HAP-1 (cell line): ENCODE results near the gene KIAA0319L.
"Not testable (repeated sequence)": the region's sequence is repeated elsewhere in the genome, so short reads cannot be mapped to it uniquely, and the experiment has no call there.

Experiments
- DNase-seq, 2 experiments: peaks; one replicate each; pipeline ENCODE4 v3.0.0-alpha.2; 2016 to 2020; ENCODE audit warnings: low spot score in 2 of 2
- H3K27me3 ChIP-seq: fragments of 250-450 bp; sonication (Bioruptor Pico); 2 replicates; pipeline ENCODE4 v1.5.1; 2020; ENCODE audit warnings: low read depth, mild to moderate bottlenecking, moderate library complexity
- H3K36me3 ChIP-seq: fragments of 250-450 bp; sonication (Bioruptor Pico); replicated peaks from 2 replicates; pipeline ENCODE4 v1.5.1; 2020; ENCODE audit warnings: mild to moderate bottlenecking
- H3K4me1 ChIP-seq: fragments of 250-450 bp; sonication (Bioruptor Pico); 2 replicates; pipeline ENCODE4 v1.5.1; 2020; ENCODE audit warnings: mild to moderate bottlenecking
- H3K4me3 ChIP-seq: fragments of 250-450 bp; sonication (Bioruptor Pico); 2 replicates; pipeline ENCODE4 v1.5.1; 2020; ENCODE audit warnings: mild to moderate bottlenecking, moderate library complexity
- H3K9me3 ChIP-seq: fragments of 250-450 bp; sonication (Bioruptor Pico); 2 replicates; pipeline ENCODE4 v1.5.1; 2020; ENCODE audit warnings: mild to moderate bottlenecking, moderate library complexity
- in situ Hi-C: fragments of 300-500 bp; cut with MboI; formaldehyde crosslinking; loops from 3 replicates; pipeline ENCODE4 v1.14.3; 2020; ENCODE audit warnings: low sequenced_read_pairs, inconsistent platforms, mixed read lengths

The KIAA0319L gene

GRCh38 chr1:35590476-35591040 lies 33.4 kb upstream of the KIAA0319L start:
- in situ Hi-C loops, result no loop called here
- no peak for DNase-seq
- H3K27me3 ChIP-seq, result no peaks in the 10 kb centered on the region
- H3K36me3 ChIP-seq, result peaks cover 4% of the 10 kb centered on the region; the same call in 1 of the 2 replicates
- no peaks in the 10 kb centered on the region for H3K9me3 ChIP-seq
- H3K4me3 ChIP-seq, result no peak overlapping the region
- H3K4me1 ChIP-seq, result no peaks in the 10 kb centered on the region

DNA sequence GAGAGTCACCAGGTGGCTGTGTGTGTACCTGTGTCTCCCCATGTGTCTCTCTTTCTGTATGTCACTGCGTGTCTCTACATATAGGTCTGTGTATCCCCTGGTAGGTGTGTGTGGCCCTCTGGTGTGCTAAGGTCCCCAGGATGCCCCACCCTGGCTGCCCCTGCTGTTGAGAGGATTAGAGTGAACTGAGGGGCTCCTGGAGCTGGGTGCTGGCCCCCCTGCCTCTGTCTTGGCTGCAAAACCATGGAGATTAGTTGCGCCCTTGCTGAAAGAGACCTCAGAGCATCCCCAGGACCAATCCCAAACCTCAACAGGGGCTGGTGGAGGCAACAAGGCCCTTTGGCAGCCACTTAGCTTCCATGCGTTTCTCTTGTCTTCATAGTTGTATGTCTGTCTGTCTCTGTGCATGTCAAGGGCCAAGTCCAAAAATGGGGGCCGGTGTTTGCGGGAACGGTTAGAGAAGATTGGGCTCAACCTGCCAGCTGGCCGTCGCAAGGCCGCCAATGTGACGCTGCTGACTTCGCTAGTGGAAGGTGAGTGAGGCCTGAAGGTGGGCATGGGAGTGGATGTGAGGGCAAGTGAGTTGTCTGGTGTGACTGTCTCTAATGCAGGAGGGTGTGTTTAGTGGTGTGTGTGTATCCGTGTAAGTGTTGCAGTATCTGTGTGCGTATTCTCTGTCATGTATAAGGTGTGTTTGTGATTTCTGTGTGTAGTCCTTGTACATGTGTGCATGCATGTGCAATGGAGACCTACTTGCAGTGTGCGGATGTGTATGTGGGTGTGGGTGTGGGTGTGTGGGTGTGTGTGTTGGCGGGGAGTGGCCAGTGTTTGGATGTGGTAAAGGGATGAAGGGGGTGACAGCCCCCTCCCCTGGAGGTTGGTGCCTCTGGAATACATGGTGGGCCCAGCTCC lies 32.6 kb upstream of the KIAA0319L start:
- no peaks in the 10 kb centered on the region for H3K27me3 ChIP-seq
- no peak for DNase-seq
- H3K36me3 ChIP-seq, result 0 out of 2 replicates have a peak, but pooled peaks cover under 1% of the 10 kb centered on the region
- H3K4me3 ChIP-seq, result no peak overlapping the region
- in situ Hi-C loops, result no loop called here
- no peaks in the 10 kb centered on the region for H3K4me1 ChIP-seq
- no peaks in the 10 kb centered on the region for H3K9me3 ChIP-seq

DNA sequence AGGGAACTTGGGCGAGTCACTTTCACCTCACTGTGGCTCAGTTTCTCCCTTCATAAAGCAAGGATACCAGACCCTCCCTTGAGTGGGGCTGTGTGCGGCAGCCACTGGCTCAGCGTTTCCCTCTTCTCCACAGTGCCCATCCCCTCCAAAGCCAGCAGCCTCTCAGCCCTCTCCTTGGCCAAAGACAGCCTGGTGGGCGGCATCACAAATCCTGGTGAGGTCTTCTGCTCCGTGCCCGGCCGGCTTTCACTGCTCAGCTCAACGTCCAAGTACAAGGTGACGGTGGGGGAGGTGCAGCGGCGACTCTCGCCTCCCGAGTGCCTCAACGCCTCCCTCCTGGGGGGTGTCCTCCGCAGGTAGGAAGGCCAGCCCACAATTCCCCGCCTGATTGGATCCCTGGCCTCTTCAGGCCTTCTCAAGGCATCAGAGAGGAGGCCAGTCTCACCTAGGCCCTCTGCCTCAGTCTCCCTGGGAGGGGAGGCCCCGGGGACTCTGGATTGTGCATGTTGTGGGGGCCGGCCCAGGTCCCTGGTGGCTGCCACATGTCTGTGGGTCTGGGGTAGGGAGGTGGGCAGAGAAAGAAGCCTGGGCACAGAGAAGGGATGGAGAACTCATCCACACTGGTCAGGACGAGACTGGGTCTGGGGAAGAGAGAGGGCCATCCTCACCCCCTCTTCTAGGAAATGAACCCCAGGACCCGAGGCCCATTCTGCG lies 31.2 kb upstream of the KIAA0319L start:
- no peaks in the 10 kb centered on the region for H3K4me1 ChIP-seq
- H3K27me3 ChIP-seq, result no peaks in the 10 kb centered on the region
- no peaks in the 10 kb centered on the region for H3K36me3 ChIP-seq
- in situ Hi-C loops, result no loop called here
- DNase-seq, result no peak
- no peak overlapping the region for H3K4me3 ChIP-seq
- no peaks in the 10 kb centered on the region for H3K9me3 ChIP-seq

DNA sequence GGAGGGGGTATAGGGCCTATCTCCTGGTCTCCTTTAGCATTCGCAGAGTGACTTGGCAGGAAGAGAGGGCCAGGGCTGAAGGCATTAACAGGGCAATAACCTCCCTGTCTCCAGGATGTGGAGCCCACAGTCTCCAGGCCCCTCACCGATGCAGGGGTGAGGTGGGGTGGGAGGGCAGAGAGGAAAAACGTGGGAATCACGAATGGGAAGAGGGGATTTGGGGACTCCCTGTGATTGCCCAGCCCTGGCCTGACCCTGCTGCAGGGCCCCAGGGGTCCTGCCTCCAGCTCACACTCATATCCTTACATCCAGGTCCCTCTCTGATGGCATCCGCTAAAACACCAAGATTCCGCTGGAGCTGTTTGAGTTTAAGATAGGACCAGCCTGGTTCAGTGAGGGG lies 30.5 kb upstream of the KIAA0319L start:
- in situ Hi-C loops, result no loop called here
- no peak for DNase-seq
- H3K4me3 ChIP-seq, result no peak overlapping the region
- no peaks in the 10 kb centered on the region for H3K27me3 ChIP-seq
- no peaks in the 10 kb centered on the region for H3K9me3 ChIP-seq
- H3K4me1 ChIP-seq, result no peaks in the 10 kb centered on the region
- H3K36me3 ChIP-seq, result no peaks in the 10 kb centered on the region

DNA sequence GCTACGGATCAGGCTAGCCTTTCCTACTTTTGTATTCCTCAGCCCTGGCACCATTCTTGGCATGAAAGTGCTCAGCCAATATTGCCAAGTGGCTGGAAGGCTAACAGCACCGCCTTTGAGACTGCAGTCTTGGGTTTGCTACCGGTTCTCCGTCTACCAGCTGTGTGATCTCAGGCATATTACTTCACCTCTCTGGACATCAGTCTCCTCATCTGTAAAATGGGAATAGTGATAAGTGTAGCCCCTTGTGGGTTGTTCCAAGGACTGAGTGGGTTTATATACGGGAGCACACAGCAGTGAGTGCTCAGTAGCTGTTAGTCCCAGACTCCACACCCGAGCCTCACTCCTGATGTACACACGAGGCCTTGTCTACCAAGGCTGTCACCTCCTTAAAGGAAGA lies 29.6 kb upstream of the KIAA0319L start:
- H3K27me3 ChIP-seq, result no peaks in the 10 kb centered on the region
- no peaks in the 10 kb centered on the region for H3K36me3 ChIP-seq
- in situ Hi-C loops, result no loop called here
- no peak for DNase-seq
- no peak overlapping the region for H3K4me3 ChIP-seq
- no peaks in the 10 kb centered on the region for H3K9me3 ChIP-seq
- H3K4me1 ChIP-seq, result no peaks in the 10 kb centered on the region

- H3K9me3 ChIP-seq, DNase-seq, H3K27me3 ChIP-seq, H3K36me3 ChIP-seq, H3K4me1 ChIP-seq, H3K4me3 ChIP-seq, in situ Hi-C loops: not testable (repeated sequence)
Observed at GRCh38 chr1:35585805-35586204, 28.6 kb upstream of the KIAA0319L start.

DNA sequence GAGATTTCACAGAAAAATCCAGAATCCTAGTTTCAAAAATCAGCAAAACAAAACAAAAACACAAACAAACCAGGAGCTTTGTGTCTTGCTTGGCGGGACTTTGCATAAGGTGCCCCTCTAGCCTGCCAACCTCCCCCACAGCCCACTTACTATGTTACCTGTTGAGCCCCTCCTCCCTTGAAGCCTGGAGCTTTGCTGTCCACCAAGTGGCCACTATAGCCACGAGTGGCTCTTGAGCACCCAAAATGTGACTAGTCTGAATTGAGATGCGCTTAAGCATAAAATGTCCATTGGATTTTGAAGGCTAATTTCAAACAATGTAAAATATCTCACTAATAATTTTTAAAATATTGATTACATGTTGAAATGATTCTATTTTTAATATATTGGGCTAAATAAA lies 28.1 kb upstream of the KIAA0319L start:
- no peaks in the 10 kb centered on the region for H3K9me3 ChIP-seq
- H3K36me3 ChIP-seq, result no peaks in the 10 kb centered on the region
- no peak overlapping the region for H3K4me3 ChIP-seq
- no peaks in the 10 kb centered on the region for H3K27me3 ChIP-seq
- in situ Hi-C loops, result no loop called here
- no peaks in the 10 kb centered on the region for H3K4me1 ChIP-seq
- no peak for DNase-seq

DNA sequence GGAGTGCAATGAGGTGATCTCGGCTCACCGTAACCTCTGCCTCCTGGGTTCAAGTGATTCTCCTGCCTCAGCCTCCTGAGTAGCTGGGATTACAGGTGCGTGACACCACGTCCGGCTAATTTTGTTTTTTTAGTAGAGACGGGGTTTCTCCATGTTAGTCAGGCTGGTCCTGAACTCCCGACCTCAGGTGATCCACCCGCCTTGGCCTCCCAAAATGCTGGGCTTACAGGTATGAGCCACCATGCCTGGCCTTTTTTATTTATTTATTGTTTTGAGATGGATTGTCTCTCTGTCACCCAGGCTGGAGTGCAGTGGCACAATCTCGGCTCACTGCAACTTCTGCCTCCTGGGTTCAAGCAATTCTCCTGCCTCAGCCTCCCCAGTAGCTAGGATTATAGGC lies 24.4 kb upstream of the KIAA0319L start:
- DNase-seq, H3K36me3 ChIP-seq, in situ Hi-C loops, H3K4me3 ChIP-seq, H3K27me3 ChIP-seq, H3K4me1 ChIP-seq, H3K9me3 ChIP-seq: not testable (repeated sequence)

DNA sequence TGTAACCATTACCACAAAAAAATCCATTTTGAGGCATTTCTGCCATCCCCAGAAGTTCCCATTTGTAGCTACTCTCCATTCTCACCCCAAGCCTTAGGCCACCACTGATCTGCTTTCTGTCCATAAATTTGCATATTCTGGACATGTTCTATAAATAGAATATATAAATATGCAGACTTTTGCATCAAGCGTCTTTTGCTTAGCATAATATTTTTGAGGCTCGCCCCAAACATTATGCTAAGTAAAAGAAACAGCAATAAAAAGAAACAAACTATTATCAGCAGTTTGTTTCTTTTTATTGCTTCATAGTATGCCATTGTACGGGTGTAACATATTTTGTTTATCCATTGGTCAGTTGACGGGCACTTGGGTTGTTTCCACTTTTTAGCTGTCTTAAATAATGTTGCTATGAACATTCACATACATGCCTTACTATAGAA lies 23.8 kb upstream of the KIAA0319L start:
- no peak for DNase-seq
- no peaks in the 10 kb centered on the region for H3K27me3 ChIP-seq
- in situ Hi-C loops, result no loop called here
- no peak overlapping the region for H3K4me3 ChIP-seq
- H3K4me1 ChIP-seq, result no peaks in the 10 kb centered on the region
- no peaks in the 10 kb centered on the region for H3K36me3 ChIP-seq
- no peaks in the 10 kb centered on the region for H3K9me3 ChIP-seq

DNA sequence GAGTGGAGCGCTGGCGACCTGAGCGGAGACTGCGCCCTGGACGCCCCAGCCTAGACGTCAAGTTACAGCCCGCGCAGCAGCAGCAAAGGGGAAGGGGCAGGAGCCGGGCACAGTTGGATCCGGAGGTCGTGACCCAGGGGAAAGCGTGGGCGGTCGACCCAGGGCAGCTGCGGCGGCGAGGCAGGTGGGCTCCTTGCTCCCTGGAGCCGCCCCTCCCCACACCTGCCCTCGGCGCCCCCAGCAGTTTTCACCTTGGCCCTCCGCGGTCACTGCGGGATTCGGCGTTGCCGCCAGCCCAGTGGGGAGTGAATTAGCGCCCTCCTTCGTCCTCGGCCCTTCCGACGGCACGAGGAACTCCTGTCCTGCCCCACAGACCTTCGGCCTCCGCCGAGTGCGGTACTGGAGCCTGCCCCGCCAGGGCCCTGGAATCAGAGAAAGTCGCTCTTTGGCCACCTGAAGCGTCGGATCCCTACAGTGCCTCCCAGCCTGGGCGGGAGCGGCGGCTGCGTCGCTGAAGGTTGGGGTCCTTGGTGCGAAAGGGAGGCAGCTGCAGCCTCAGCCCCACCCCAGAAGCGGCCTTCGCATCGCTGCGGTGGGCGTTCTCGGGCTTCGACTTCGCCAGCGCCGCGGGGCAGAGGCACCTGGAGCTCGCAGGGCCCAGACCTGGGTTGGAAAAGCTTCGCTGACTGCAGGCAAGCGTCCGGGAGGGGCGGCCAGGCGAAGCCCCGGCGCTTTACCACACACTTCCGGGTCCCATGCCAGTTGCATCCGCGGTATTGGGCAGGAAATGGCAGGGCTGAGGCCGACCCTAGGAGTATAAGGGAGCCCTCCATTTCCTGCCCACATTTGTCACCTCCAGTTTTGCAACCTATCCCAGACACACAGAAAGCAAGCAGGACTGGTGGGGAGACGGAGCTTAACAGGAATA lies 20.1 kb upstream of the KIAA0319L start:
- in situ Hi-C loops, result no loop called here

GRCh38 chr1:35576766-35577070 lies 19.5 kb upstream of the KIAA0319L start:
- H3K36me3 ChIP-seq, H3K4me3 ChIP-seq, H3K27me3 ChIP-seq, H3K9me3 ChIP-seq, in situ Hi-C loops, H3K4me1 ChIP-seq, DNase-seq: not testable (repeated sequence)

More for the DNA sequence above, 20.1 kb upstream of the KIAA0319L start:
- no peaks in the 10 kb centered on the region for H3K36me3 ChIP-seq
- H3K27me3 ChIP-seq, result no peaks in the 10 kb centered on the region
- no peak overlapping the region for H3K4me3 ChIP-seq
- no peaks in the 10 kb centered on the region for H3K9me3 ChIP-seq
- H3K4me1 ChIP-seq, result no peaks in the 10 kb centered on the region
- no peak for DNase-seq

GRCh38 chr1:35576061-35576765 lies 19.0 kb upstream of the KIAA0319L start:
- no peak overlapping the region for H3K4me3 ChIP-seq
- H3K4me1 ChIP-seq, result no peaks in the 10 kb centered on the region
- H3K36me3 ChIP-seq, result no peaks in the 10 kb centered on the region
- no peaks in the 10 kb centered on the region for H3K27me3 ChIP-seq
- H3K9me3 ChIP-seq, result no peaks in the 10 kb centered on the region
- in situ Hi-C loops, result no loop called here
- no peak for DNase-seq

DNA sequence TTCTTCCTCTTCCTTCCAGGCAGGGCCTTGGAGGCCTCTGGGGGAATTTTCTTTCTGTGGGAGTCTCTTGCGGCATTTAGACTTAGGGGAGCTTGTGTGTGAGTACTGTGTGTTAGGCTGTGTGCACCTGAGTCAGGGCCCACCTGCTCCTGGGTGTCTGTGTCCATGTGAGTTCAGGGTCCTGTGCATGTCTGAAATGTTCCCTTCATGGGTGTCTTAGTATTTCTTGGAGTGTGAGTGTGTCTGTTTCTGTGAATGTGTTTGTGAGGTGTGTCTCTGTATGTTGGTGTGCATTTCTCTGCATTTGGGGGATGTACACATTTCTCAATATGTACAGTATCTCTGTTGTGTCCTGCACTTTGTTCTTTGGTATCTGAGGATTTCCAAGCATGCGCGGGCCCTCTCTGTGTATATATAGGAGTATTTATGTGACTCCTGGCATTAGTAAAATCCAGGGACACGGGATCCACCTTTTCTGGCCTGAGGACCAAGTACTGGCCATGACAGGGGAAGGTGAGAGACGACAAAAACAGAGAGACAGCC lies 18.3 kb upstream of the KIAA0319L start:
- no peaks in the 10 kb centered on the region for H3K4me1 ChIP-seq
- no peak overlapping the region for H3K4me3 ChIP-seq
- H3K9me3 ChIP-seq, result no peaks in the 10 kb centered on the region
- H3K36me3 ChIP-seq, result no peaks in the 10 kb centered on the region
- no peak for DNase-seq
- no peaks in the 10 kb centered on the region for H3K27me3 ChIP-seq
- in situ Hi-C loops, result no loop called here
